ENCODE measurements around the gene STRIT1. TPM values are rescaled to one million over a fixed set of nuclear protein-coding genes. Genes with fewer than 3 reads are reported as not detected.

STRIT1 gene
- total and polyA plus RNA-seq, 2 of the 4 experiments (the other 2 are of a cell fraction): not detected

DNA sequence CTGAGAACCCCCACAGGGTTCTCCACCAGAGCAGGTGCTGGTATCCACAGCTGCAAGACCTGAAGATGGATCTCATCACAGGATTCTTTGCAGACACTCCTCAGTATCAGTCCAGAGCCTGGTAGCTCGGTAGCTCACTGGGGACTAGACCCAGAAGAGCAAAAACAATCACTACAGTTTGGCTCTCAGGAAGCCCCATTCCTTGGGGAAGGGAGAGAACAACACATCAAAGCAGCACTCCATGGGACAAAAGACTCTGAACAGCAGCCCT, 22.2 kb downstream of the STRIT1 start:
- no peak for DNase-seq
- Histone ChIP-seq H4K8ac (ENCODE audit: low read depth in 2 of 2, low read length in 2 of 2) (no peak overlapping the region), H2AFZ (replicated peaks; ENCODE audit: low read length, poor library complexity) (no peak overlapping the region), H2AK9ac (replicated peaks; ENCODE audit: low read depth, low read length, poor library complexity) (no peak overlapping the region), H2BK15ac (ENCODE audit: low read depth, low read length) (no peak overlapping the region), H4K91ac (ENCODE audit: insufficient read depth, low read depth, low read length) (no peak overlapping the region), H4K5ac (ENCODE audit: low read depth, low read length) (no peak overlapping the region), H3K9ac (ENCODE audit: low read depth, low read length) (no peak overlapping the region), H4K20me1 (ENCODE audit: insufficient read depth, low read length) (no peaks in the 10 kb centered on the region), H3K27me3 (ENCODE audit: control insufficient read depth, insufficient read depth, low read length) (no peaks in the 10 kb centered on the region), H3K56ac (ENCODE audit: extremely low read depth, insufficient read depth, low read length) (no peak overlapping the region), H3K9me3 (ENCODE audit: control insufficient read depth, insufficient read depth, low read length) (no peaks in the 10 kb centered on the region), H2BK120ac (ENCODE audit: low read depth, low read length) (no peak overlapping the region), H2AK5ac (ENCODE audit: low read depth, low read length) (no peak overlapping the region), H3K4me1 (ENCODE audit: control insufficient read depth, insufficient read depth, low read length) (no peaks in the 10 kb centered on the region), H3K9me1 (ENCODE audit: insufficient read depth, low read length) (no peaks in the 10 kb centered on the region), H3K4me2 (ENCODE audit: low read depth, low read length) (no peak overlapping the region), H3K27ac (ENCODE audit: insufficient read depth, low read length) (no peak overlapping the region), H3K36me3 (ENCODE audit: control insufficient read depth, insufficient read depth, low read length) (no peaks in the 10 kb centered on the region), H3K79me1 (ENCODE audit: low read depth in 1 of 2, low read length in 2 of 2) (no peaks in the 10 kb centered on the region), H3K4ac (ENCODE audit: low read depth, low read length) (no peak overlapping the region), H3K14ac (replicated peaks; ENCODE audit: low read depth, low read length) (no peak overlapping the region), H3K4me3 (ENCODE audit: insufficient read depth, low read depth, low read length) (no peak overlapping the region), H2BK20ac (ENCODE audit: low read depth, low read length) (no peak overlapping the region), H3K23ac (ENCODE audit: low read depth, low read length) (no peak overlapping the region), H2BK5ac (ENCODE audit: low read depth, low read length, poor library complexity, severe bottlenecking) (no peak overlapping the region), H3K18ac (ENCODE audit: low read depth, low read length) (no peak overlapping the region)
- ChIA-PET CTCF (no interaction called here), POLR2A (ENCODE audit: unreplicated experiment) (no interaction called here)
- no TSS peak for BruUV-seq (replicated peaks)
- in situ Hi-C loops (cut with MboI; ENCODE audit: low sequenced_read_pairs): no loop called here
- TF ChIP-seq, protein P1, sequence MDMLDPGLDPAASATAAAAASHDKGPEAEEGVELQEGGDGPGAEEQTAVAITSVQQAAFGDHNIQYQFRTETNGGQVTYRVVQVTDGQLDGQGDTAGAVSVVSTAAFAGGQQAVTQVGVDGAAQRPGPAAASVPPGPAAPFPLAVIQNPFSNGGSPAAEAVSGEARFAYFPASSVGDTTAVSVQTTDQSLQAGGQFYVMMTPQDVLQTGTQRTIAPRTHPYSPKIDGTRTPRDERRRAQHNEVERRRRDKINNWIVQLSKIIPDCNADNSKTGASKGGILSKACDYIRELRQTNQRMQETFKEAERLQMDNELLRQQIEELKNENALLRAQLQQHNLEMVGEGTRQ (IDR thresholded peaks at IDR 0.05; ENCODE audit: low read depth, low read length): no peak
- TF ChIP-seq MAZ (IDR thresholded peaks at IDR 0.05; ENCODE audit: borderline replicate concordance, low read depth, low read length) (no peak), SMC3 (IDR thresholded peaks at IDR 0.05; ENCODE audit: low read depth, low read length) (no peak), POLR2A (IDR thresholded peaks at IDR 0.05; ENCODE audit: low read depth, low read length) (no peak), RAD21 (IDR thresholded peaks at IDR 0.05; ENCODE audit: low read length) (no peak), MXI1 (IDR thresholded peaks at IDR 0.05; ENCODE audit: borderline replicate concordance, low read depth, low read length) (no peak), MAFK (IDR thresholded peaks at IDR 0.05; ENCODE audit: low read depth, low read length) (no peak), CEBPB (IDR thresholded peaks at IDR 0.05; ENCODE audit: low read depth, low read length) (no peak), RCOR1 (IDR thresholded peaks at IDR 0.05; ENCODE audit: insufficient replicate concordance, low read length) (no peak), RFX5 (IDR thresholded peaks at IDR 0.05; ENCODE audit: low read depth, low read length) (no peak), CHD1 (IDR thresholded peaks at IDR 0.05; ENCODE audit: low read depth, low read length) (no peak), FOS (IDR thresholded peaks at IDR 0.05; ENCODE audit: low read depth, low read length) (no peak), NFE2L2 (IDR thresholded peaks at IDR 0.05; ENCODE audit: low read depth, low read length) (no peak), BHLHE40 (IDR thresholded peaks at IDR 0.05; ENCODE audit: low read depth, low read length) (no peak)
- TF ChIP-seq, protein P2, sequence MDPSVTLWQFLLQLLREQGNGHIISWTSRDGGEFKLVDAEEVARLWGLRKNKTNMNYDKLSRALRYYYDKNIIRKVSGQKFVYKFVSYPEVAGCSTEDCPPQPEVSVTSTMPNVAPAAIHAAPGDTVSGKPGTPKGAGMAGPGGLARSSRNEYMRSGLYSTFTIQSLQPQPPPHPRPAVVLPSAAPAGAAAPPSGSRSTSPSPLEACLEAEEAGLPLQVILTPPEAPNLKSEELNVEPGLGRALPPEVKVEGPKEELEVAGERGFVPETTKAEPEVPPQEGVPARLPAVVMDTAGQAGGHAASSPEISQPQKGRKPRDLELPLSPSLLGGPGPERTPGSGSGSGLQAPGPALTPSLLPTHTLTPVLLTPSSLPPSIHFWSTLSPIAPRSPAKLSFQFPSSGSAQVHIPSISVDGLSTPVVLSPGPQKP (IDR thresholded peaks at IDR 0.05; ENCODE audit: borderline replicate concordance, low read depth, low read length): no peak
- TF ChIP-seq, protein P3, sequence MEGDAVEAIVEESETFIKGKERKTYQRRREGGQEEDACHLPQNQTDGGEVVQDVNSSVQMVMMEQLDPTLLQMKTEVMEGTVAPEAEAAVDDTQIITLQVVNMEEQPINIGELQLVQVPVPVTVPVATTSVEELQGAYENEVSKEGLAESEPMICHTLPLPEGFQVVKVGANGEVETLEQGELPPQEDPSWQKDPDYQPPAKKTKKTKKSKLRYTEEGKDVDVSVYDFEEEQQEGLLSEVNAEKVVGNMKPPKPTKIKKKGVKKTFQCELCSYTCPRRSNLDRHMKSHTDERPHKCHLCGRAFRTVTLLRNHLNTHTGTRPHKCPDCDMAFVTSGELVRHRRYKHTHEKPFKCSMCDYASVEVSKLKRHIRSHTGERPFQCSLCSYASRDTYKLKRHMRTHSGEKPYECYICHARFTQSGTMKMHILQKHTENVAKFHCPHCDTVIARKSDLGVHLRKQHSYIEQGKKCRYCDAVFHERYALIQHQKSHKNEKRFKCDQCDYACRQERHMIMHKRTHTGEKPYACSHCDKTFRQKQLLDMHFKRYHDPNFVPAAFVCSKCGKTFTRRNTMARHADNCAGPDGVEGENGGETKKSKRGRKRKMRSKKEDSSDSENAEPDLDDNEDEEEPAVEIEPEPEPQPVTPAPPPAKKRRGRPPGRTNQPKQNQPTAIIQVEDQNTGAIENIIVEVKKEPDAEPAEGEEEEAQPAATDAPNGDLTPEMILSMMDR (conservative IDR thresholded peaks at IDR 0.05; ENCODE audit: low read depth, low read length): no peak
- dilution Hi-C loops (cut with HindIII; ENCODE audit: low sequenced_read_pairs, unreplicated experiment): no loop called here
- ATAC-seq (ENCODE audit: low read depth): no peak
- intact Hi-C loops (cut with micrococcal nuclease): no loop called here
- no CpG with 5 or more reads among the region's 1 CpG for WGBS, 2 experiments (ENCODE audit: extremely low coverage in 2 of 2, insufficient read length in 1 of 2)
